ENCODE results near the gene HTATIP2. TPM values are rescaled to one million over a fixed set of nuclear protein-coding genes. Genes with fewer than 3 reads are reported as not detected.

Gene HTATIP2
- total RNA-seq, 4 donors from 2014 or later, result 61.6 to 87.2 (median 75.8) TPM

DNA sequence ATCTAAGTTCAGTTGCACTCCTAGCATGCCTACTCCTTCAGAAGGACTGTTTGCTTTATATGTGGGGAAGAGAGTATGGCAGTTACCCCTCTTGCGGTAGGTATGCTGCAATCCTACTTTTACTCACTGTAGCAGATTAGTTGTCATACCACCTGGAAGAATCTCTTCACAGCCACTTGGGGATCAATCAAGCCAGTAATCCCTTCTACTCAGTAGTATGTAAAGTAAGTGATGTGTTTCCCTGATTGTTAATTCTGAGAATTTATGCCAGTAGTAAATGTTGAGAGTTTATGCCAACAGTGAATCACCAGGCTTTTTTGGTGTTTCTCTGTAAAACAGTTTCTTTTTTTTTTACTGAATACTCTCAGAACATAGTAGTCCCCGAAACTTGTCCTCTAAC, 58.4 kb downstream of the HTATIP2 start:
- Histone ChIP-seq H3K27me3 (no peaks in the 10 kb centered on the region), H3K36me3 (peaks cover 0 to 5% of the 10 kb centered on the region in 2 donors), H3K27ac (no peak overlapping the region), H3K9me3 (no peaks in the 10 kb centered on the region), H3K4me1 (no peaks in the 10 kb centered on the region), H3K4me3 (no peak overlapping the region)
- in situ Hi-C loops (cut with MboI; ENCODE audit: low sequenced_read_pairs in 4 of 4) (no loop called here), intact Hi-C loops (cut with DNase I; ENCODE audit: low total_unique reads) (no loop called here)
- DNase-seq (no peak), ATAC-seq (no peak)
- TF ChIP-seq POLR2A (IDR thresholded peaks at IDR 0.05), result no peak
- no peak for TF ChIP-seq CTCF (IDR thresholded peaks at IDR 0.05 in 4 of 5, conservative IDR thresholded peaks at IDR 0.05 in 1 of 5)

DNA sequence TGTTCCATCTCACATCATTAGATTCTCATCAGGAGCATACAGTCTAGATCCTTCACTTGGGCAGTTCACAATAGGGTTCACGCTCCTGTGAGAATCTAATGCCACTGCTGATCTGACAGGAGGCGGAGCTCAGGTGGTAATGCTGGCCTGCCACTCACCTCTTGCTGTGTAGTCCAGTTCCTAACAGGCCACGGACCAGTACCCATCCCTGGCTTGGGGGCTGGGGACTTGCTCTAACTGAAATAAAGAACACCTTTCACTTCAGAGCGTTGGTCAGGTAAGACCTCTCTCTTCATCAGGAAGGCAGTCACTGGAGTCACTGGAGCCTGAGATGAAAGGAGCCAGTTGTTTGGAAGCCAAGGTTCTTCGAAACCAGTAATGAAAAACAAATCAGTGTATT, 65.7 kb downstream of the HTATIP2 start:
- H3K36me3 ChIP-seq, result peaks cover 0 to 9% of the 10 kb centered on the region in 2 donors
- DNase-seq (no peak), ATAC-seq (no peak)

More for the DNA sequence above, 65.7 kb downstream of the HTATIP2 start:
- TF ChIP-seq CTCF (IDR thresholded peaks at IDR 0.05 in 4 of 5, conservative IDR thresholded peaks at IDR 0.05 in 1 of 5), result no peak
- TF ChIP-seq POLR2A (IDR thresholded peaks at IDR 0.05), result no peak
- in situ Hi-C loops (cut with MboI; ENCODE audit: low sequenced_read_pairs in 4 of 4) (no loop called here), intact Hi-C loops (cut with DNase I; ENCODE audit: low total_unique reads) (no loop called here)
- Histone ChIP-seq H3K9me3 (no peaks in the 10 kb centered on the region), H3K27ac (no peak overlapping the region), H3K27me3 (no peaks in the 10 kb centered on the region), H3K4me1 (no peaks in the 10 kb centered on the region), H3K4me3 (no peak overlapping the region)

Other genes with a start within 250 kb of the HTATIP2 start
- gene DBX1, start 203.2 kb upstream of the HTATIP2 start, total RNA-seq, result not detected
- 10 to 100 TPM; 14.0 to 20.1 (median 17.0) TPM for gene PRMT3, start 24.0 kb downstream of the HTATIP2 start, total RNA-seq
- not detected for gene SLC6A5, start 235.9 kb downstream of the HTATIP2 start, total RNA-seq

All from gastrocnemius medialis (tissue), 4 donors.